ENCODE measurements around the gene HOGA1.

GRCh38 chr10:97543025-97543546, 41.1 kb upstream of the HOGA1 start:
- TF ChIP-seq CTCF (optimal IDR thresholded peaks at IDR 0.05 in 1 of 3, IDR thresholded peaks at IDR 0.05 in 1 of 3, conservative IDR thresholded peaks at IDR 0.05 in 1 of 3; ENCODE audit: extremely low read depth in 1 of 3, insufficient read depth in 2 of 3, low read length in 3 of 3) (peak in 1 of 3 experiments; percentile 8), EZH2 (IDR thresholded peaks at IDR 0.05; ENCODE audit: low read length) (no peak)

Measured in keratinocyte (primary cell).